GM23338 (cell line): ENCODE measurements around the gene LUZP2. TPM values are rescaled to one million over a fixed set of nuclear protein-coding genes. Genes with fewer than 3 reads are reported as not detected.

ENCODE experiments used
- ATAC-seq: fragments of 200-7000 bp; cut with Tn5 transposase; 3 replicates; pipeline ENCODE4 v1.9.1; 2020
- DNase-seq: peaks from one replicate; pipeline ENCODE4 v3.0.0-alpha.2; 2015; ENCODE audit warnings: low spot score
- H2AFZ ChIP-seq: fragments of 200-600 bp; sonication (generic); 2 replicates; pipeline ENCODE4 v1.8.0; 2016; ENCODE audit warnings: antibody characterized with exemption, mild to moderate bottlenecking, moderate library complexity
- H3F3A ChIP-seq: fragments of 200-600 bp; sonication (generic); replicated peaks from 2 replicates; pipeline ENCODE4 v1.8.0; 2017; ENCODE audit warnings: antibody characterized with exemption, mixed run types, low read depth
- H3K27ac ChIP-seq: fragments of 200-600 bp; sonication (generic); 2 replicates; pipeline ENCODE4 v1.6.1; 2016; ENCODE audit warnings: low read depth
- H3K27me3 ChIP-seq: fragments of 200-600 bp; sonication (generic); 2 replicates; pipeline ENCODE4 v1.8.0; 2016; ENCODE audit warnings: mild to moderate bottlenecking, mixed run types, moderate library complexity; ENCODE audit not compliant: insufficient read depth
- H3K36me3 ChIP-seq: fragments of 200-600 bp; sonication (generic); 2 replicates; pipeline ENCODE4 v1.8.0; 2016; ENCODE audit warnings: mild to moderate bottlenecking; ENCODE audit not compliant: insufficient read depth
- H3K4me1 ChIP-seq: fragments of 200-600 bp; sonication (generic); 2 replicates; pipeline ENCODE4 v1.8.0; 2016; ENCODE audit warnings: mild to moderate bottlenecking, moderate library complexity; ENCODE audit not compliant: insufficient read depth
- H3K4me2 ChIP-seq: fragments of 200-600 bp; sonication (generic); 2 replicates; pipeline ENCODE4 v1.7.1; 2017; ENCODE audit warnings: mixed run types
- H3K4me3 ChIP-seq: fragments of 200-600 bp; sonication (generic); 2 replicates; pipeline ENCODE4 v1.6.1; 2016; ENCODE audit warnings: mixed run types
- H3K79me2 ChIP-seq: fragments of 200-600 bp; sonication (generic); replicated peaks from 2 replicates; pipeline ENCODE4 v1.8.0; 2017; ENCODE audit warnings: mild to moderate bottlenecking; ENCODE audit not compliant: insufficient read depth
- H3K9me2 ChIP-seq: fragments of 200-600 bp; sonication (generic); 2 replicates; pipeline ENCODE4 v1.8.0; 2017; ENCODE audit not compliant: insufficient read depth
- H4K20me1 ChIP-seq: fragments of 200-600 bp; sonication (generic); replicated peaks from 2 replicates; pipeline ENCODE4 v1.8.0; 2017; ENCODE audit warnings: mild to moderate bottlenecking; ENCODE audit not compliant: insufficient read depth
- H3K27ac Mint-ChIP-seq: 2 replicates; pipeline ENCODE4 v1.8.0; 2020; ENCODE audit warnings: inconsistent platforms, mild to moderate bottlenecking, moderate library complexity, mixed read lengths
- H3K27me3 Mint-ChIP-seq: 3 replicates; pipeline ENCODE4 v1.8.0; 2022; ENCODE audit warnings: low read depth, mild to moderate bottlenecking, moderate library complexity, mixed read lengths, inconsistent platforms; ENCODE audit not compliant: insufficient read depth, poor library complexity
- H3K36me3 Mint-ChIP-seq: 3 replicates; pipeline ENCODE4 v1.8.0; 2021; ENCODE audit warnings: low read depth, mild to moderate bottlenecking, inconsistent platforms, moderate library complexity, mixed read lengths
- H3K4me1 Mint-ChIP-seq: 3 replicates; pipeline ENCODE4 v1.8.0; 2020; ENCODE audit warnings: mild to moderate bottlenecking, inconsistent platforms, mixed read lengths
- H3K4me3 Mint-ChIP-seq: 3 replicates; pipeline ENCODE4 v1.8.0; 2021; ENCODE audit warnings: moderate library complexity, mild to moderate bottlenecking, inconsistent platforms, mixed read lengths
- H3K9me3 Mint-ChIP-seq: 3 replicates; pipeline ENCODE4 v1.8.0; 2020; ENCODE audit warnings: moderate library complexity, mild to moderate bottlenecking, inconsistent platforms, mixed read lengths
- EZH2phosphoT487 ChIP-seq: fragments of 200-600 bp; sonication (generic); IDR thresholded peaks from one replicate; pipeline ENCODE4 v1.8.1; 2018; ENCODE audit warnings: antibody characterized with exemption; ENCODE audit not compliant: unreplicated experiment
- STAT1 ChIP-seq: IDR thresholded peaks from one replicate; pipeline ENCODE4 v1.6.1; 2016; ENCODE audit warnings: antibody characterized with exemption; ENCODE audit not compliant: unreplicated experiment
- polyA plus RNA-seq: library from polyadenylated mRNA; unstranded; fragments of >200 nt; fragmentation: Nextera tagmentation; extraction: Ambion mirVana; gene quantifications from 2 replicates; pipeline ENCODE4 v1.2.1, GENCODE V29; 2016
- total RNA-seq: library from RNA; depleted of rRNA; stranded (reverse); fragments of >200 nt; shearing (Covaris generic); gene quantifications from 2 replicates; pipeline ENCODE4 v1.2.3, GENCODE V29; 2014
- TF ChIP-seq, protein P1 (sequence below): IDR thresholded peaks from 2 replicates; pipeline ENCODE4 v1.6.1; 2016; ENCODE audit warnings: antibody characterized with exemption
- TF ChIP-seq, protein P2 (sequence below): fragments of 250-450 bp; sonication (Bioruptor Pico); IDR thresholded peaks from 2 replicates; pipeline ENCODE4 v1.5.0; 2020; ENCODE audit warnings: mild to moderate bottlenecking, moderate library complexity

LUZP2 gene
- total and polyA plus RNA-seq, 2 experiments from 2014 or later: 2.0 to 9.2 TPM

DNA sequence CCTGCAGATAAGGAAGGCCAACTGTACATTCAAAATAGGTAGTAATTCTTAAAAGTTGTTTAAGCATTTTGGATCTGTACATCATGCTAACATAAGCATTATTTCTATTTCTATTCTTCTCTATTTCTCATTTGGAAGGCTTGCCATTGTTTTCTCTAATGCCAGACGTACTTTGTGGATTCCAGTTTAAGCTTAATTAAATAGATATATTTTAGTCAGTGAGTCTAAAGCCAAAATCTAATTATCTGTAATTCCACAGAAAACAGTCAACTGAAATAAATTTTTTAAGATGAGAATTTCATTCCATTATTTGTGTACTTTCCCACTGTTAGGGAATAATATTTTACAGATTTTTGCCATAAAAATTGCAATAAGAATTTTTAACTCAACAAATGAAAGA, 123.0 kb downstream of the LUZP2 start:
- Mint-ChIP-seq H3K9me3 (no peaks in the 10 kb centered on the region), H3K27me3 (peaks cover 2% of the 10 kb centered on the region), H3K4me3 (no peak overlapping the region), H3K36me3 (no peaks in the 10 kb centered on the region), H3K27ac (no peak overlapping the region), H3K4me1 (peaks cover 10% of the 10 kb centered on the region)
- Histone ChIP-seq H3K79me2 (no peaks in the 10 kb centered on the region), H3K36me3 (no peaks in the 10 kb centered on the region), H3K4me2 (no peak overlapping the region), H3K4me3 (no peak overlapping the region), H3K27ac (no peak overlapping the region), H3F3A (no peaks in the 10 kb centered on the region), H3K9me2 (no peaks in the 10 kb centered on the region), H3K27me3 (no peaks in the 10 kb centered on the region), H2AFZ (no peak overlapping the region), H3K4me1 (peaks cover 2% of the 10 kb centered on the region; the same call in 1 of the 2 replicates), H4K20me1 (no peaks in the 10 kb centered on the region)
- TF ChIP-seq, protein P1, sequence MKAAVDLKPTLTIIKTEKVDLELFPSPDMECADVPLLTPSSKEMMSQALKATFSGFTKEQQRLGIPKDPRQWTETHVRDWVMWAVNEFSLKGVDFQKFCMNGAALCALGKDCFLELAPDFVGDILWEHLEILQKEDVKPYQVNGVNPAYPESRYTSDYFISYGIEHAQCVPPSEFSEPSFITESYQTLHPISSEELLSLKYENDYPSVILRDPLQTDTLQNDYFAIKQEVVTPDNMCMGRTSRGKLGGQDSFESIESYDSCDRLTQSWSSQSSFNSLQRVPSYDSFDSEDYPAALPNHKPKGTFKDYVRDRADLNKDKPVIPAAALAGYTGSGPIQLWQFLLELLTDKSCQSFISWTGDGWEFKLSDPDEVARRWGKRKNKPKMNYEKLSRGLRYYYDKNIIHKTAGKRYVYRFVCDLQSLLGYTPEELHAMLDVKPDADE: no peak
- TF ChIP-seq, protein P2, sequence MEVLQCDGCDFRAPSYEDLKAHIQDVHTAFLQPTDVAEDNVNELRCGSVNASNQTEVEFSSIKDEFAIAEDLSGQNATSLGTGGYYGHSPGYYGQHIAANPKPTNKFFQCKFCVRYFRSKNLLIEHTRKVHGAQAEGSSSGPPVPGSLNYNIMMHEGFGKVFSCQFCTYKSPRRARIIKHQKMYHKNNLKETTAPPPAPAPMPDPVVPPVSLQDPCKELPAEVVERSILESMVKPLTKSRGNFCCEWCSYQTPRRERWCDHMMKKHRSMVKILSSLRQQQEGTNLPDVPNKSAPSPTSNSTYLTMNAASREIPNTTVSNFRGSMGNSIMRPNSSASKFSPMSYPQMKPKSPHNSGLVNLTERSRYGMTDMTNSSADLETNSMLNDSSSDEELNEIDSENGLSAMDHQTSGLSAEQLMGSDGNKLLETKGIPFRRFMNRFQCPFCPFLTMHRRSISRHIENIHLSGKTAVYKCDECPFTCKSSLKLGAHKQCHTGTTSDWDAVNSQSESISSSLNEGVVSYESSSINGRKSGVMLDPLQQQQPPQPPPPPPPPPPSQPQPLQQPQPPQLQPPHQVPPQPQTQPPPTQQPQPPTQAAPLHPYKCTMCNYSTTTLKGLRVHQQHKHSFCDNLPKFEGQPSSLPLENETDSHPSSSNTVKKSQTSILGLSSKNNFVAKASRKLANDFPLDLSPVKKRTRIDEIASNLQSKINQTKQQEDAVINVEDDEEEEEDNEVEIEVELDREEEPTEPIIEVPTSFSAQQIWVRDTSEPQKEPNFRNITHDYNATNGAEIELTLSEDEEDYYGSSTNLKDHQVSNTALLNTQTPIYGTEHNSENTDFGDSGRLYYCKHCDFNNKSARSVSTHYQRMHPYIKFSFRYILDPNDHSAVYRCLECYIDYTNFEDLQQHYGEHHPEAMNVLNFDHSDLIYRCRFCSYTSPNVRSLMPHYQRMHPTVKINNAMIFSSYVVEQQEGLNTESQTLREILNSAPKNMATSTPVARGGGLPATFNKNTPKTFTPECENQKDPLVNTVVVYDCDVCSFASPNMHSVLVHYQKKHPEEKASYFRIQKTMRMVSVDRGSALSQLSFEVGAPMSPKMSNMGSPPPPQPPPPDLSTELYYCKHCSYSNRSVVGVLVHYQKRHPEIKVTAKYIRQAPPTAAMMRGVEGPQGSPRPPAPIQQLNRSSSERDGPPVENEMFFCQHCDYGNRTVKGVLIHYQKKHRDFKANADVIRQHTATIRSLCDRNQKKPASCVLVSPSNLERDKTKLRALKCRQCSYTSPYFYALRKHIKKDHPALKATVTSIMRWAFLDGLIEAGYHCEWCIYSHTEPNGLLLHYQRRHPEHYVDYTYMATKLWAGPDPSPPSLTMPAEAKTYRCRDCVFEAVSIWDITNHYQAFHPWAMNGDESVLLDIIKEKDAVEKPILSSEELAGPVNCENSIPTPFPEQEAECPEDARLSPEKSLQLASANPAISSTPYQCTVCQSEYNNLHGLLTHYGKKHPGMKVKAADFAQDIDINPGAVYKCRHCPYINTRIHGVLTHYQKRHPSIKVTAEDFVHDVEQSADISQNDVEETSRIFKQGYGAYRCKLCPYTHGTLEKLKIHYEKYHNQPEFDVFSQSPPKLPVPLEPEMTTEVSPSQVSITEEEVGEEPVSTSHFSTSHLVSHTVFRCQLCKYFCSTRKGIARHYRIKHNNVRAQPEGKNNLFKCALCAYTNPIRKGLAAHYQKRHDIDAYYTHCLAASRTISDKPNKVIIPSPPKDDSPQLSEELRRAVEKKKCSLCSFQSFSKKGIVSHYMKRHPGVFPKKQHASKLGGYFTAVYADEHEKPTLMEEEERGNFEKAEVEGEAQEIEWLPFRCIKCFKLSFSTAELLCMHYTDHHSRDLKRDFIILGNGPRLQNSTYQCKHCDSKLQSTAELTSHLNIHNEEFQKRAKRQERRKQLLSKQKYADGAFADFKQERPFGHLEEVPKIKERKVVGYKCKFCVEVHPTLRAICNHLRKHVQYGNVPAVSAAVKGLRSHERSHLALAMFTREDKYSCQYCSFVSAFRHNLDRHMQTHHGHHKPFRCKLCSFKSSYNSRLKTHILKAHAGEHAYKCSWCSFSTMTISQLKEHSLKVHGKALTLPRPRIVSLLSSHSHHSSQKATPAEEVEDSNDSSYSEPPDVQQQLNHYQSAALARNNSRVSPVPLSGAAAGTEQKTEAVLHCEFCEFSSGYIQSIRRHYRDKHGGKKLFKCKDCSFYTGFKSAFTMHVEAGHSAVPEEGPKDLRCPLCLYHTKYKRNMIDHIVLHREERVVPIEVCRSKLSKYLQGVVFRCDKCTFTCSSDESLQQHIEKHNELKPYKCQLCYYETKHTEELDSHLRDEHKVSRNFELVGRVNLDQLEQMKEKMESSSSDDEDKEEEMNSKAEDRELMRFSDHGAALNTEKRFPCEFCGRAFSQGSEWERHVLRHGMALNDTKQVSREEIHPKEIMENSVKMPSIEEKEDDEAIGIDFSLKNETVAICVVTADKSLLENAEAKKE: no peak
- no peak for TF ChIP-seq STAT1
- ATAC-seq: no peak
- no peak for DNase-seq

DNA sequence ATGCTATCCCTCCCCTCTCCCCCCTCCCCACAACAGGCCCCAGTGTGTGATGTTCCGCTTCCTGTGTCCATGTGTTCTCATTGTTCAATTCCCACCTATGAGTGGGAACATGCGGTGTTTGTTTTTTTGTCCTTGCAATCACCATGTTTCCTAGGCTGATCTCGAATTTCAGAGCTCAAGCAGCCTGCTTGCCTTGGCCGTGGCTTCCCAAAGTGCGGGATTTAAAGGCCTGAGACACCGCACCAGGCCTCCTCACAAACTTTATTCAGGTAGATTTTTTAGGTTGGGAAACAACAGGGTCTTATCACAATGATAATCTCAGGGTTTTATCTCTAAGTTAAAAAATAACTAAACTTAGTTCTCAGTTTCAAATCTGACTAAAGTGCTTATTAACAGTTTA, 125.4 kb downstream of the LUZP2 start:
- ATAC-seq: peak; percentile 73
- Histone ChIP-seq H3K4me3 (no peak overlapping the region), H3K27ac (no peak overlapping the region), H3K4me1 (peaks cover 2% of the 10 kb centered on the region; the same call in 1 of the 2 replicates), H2AFZ (peak overlapping the region; percentile 33; the same call in 1 of the 2 replicates), H3K27me3 (no peaks in the 10 kb centered on the region), H3F3A (no peaks in the 10 kb centered on the region), H3K79me2 (no peaks in the 10 kb centered on the region), H3K9me2 (no peaks in the 10 kb centered on the region), H3K36me3 (no peaks in the 10 kb centered on the region), H3K4me2 (no peak overlapping the region), H4K20me1 (no peaks in the 10 kb centered on the region)
- H3K27ac Mint-ChIP-seq: no peak overlapping the region
- no peaks in the 10 kb centered on the region for H3K27me3 Mint-ChIP-seq
- peak; percentile 44 for DNase-seq
- no peaks in the 10 kb centered on the region for H3K36me3 Mint-ChIP-seq
- H3K4me1 Mint-ChIP-seq: peaks cover 10% of the 10 kb centered on the region
- no peak overlapping the region for H3K4me3 Mint-ChIP-seq
- no peaks in the 10 kb centered on the region for H3K9me3 Mint-ChIP-seq
- TF ChIP-seq EZH2phosphoT487: no peak
- TF ChIP-seq, protein P2: no peak
